SK-N-SH (cell line): ENCODE data around the gene CLDN3. TPM values are rescaled to one million over a fixed set of nuclear protein-coding genes. Genes with fewer than 3 reads are reported as not detected.
"Not testable (repeated sequence)": the region's sequence is repeated elsewhere in the genome, so short reads cannot be mapped to it uniquely, and the experiment has no call there.

Experiments used
- CTCF ChIA-PET: fragments of 300-600, 350-600 bp; formaldehyde crosslinking; extraction: SDS; loops from one replicate; lab custom pipeline; 2021; lab: Yijun Ruan, JAX
- POLR2A ChIA-PET: fragments of 350-600 bp; sonication (Branson Sonifier 250); formaldehyde crosslinking; extraction: SDS; loops from one replicate; lab custom pipeline; 2020; ENCODE audit warnings: antibody characterized with exemption, inconsistent platforms; lab: Yijun Ruan, JAX
- DNase-seq: peaks from one replicate; pipeline ENCODE4 v3.0.0; 2012
- H2AFZ ChIP-seq: fragments of 200-600 bp; sonication (generic); 2 replicates; pipeline ENCODE4 v1.8.1; 2016; ENCODE audit warnings: antibody characterized with exemption, mild to moderate bottlenecking, low read depth
- H3F3A ChIP-seq: fragments of 200-600 bp; sonication (generic); replicated peaks from 2 replicates; pipeline ENCODE3; 2016; ENCODE audit warnings: antibody characterized with exemption, mild to moderate bottlenecking; ENCODE audit not compliant: insufficient read depth
- H3K27ac ChIP-seq, 2 experiments: fragments of 200-500 bp in 1 of 2; fragments of 200-600 bp in 1 of 2; sonication (Bioruptor generic) in 1 of 2; sonication (generic), shearing (Covaris generic) in 1 of 2; 2 replicates each; pipeline versions ENCODE4 v1.5.1 to v1.6.1; 2014 to 2016; ENCODE audit warnings: low read depth in 2 of 2, inconsistent platforms in 1 of 2, low read length in 1 of 2, mild to moderate bottlenecking in 1 of 2, mixed read lengths in 1 of 2
- H3K27me3 ChIP-seq: fragments of 200-600 bp; sonication (generic), shearing (Covaris generic); 2 replicates; pipeline ENCODE4 v1.6.1; 2016; ENCODE audit warnings: mixed run types; ENCODE audit not compliant: insufficient read depth
- H3K36me3 ChIP-seq, 2 experiments: fragments of 200-500 bp in 1 of 2; fragments of 200-600 bp in 1 of 2; sonication (Bioruptor generic) in 1 of 2; sonication (generic) in 1 of 2; replicated peaks in 1 of 2; 2 replicates each; pipeline versions ENCODE3 to v1.5.1; 2014 to 2016; ENCODE audit warnings: low read length in 1 of 2, mild to moderate bottlenecking in 1 of 2; ENCODE audit not compliant: insufficient read depth in 2 of 2, control insufficient read depth in 1 of 2
- H3K4me1 ChIP-seq, 2 experiments: fragments of 200-500 bp in 1 of 2; fragments of 200-600 bp in 1 of 2; sonication (Bioruptor generic) in 1 of 2; sonication (generic), shearing (Covaris generic) in 1 of 2; 2 replicates each; pipeline versions ENCODE4 v1.5.1 to v1.6.1; 2014 to 2016; ENCODE audit warnings: low read depth in 1 of 2, low read length in 1 of 2, mixed run types in 1 of 2; ENCODE audit not compliant: insufficient read depth in 2 of 2, control insufficient read depth in 1 of 2
- H3K4me2 ChIP-seq: fragments of 200-600 bp; sonication (generic), shearing (Covaris generic); 2 replicates; pipeline ENCODE4 v1.6.1; 2017; ENCODE audit warnings: mixed run types
- H3K4me3 ChIP-seq, 2 experiments: fragments of 200-500 bp in 1 of 2; fragments of 200-600 bp in 1 of 2; sonication (Bioruptor generic) in 1 of 2; sonication (generic), shearing (Covaris generic) in 1 of 2; 2 replicates each; pipeline versions ENCODE4 v1.5.1 to v1.8.1; 2014 to 2016; ENCODE audit warnings: low read depth in 2 of 2, inconsistent platforms in 1 of 2, low read length in 1 of 2, mild to moderate bottlenecking in 1 of 2, mixed read lengths in 1 of 2, moderate library complexity in 1 of 2
- H3K79me2 ChIP-seq: fragments of 200-600 bp; sonication (generic); 2 replicates; pipeline ENCODE4 v1.8.1; 2017; ENCODE audit warnings: mild to moderate bottlenecking; ENCODE audit not compliant: insufficient read depth
- H3K9ac ChIP-seq: fragments of 200-600 bp; sonication (generic); 2 replicates; pipeline ENCODE4 v1.6.1; 2017; ENCODE audit warnings: mixed run types
- H3K9me2 ChIP-seq: fragments of 200-600 bp; sonication (generic); 2 replicates; pipeline ENCODE4 v1.6.1; 2017; ENCODE audit warnings: mixed run types
- H3K9me3 ChIP-seq: fragments of 200-600 bp; sonication (generic); 2 replicates; pipeline ENCODE4 v1.6.1; 2017; ENCODE audit warnings: mixed run types, mild to moderate bottlenecking, moderate library complexity
- H4K20me1 ChIP-seq: fragments of 200-600 bp; sonication (generic); 2 replicates; pipeline ENCODE4 v1.6.1; 2017; ENCODE audit warnings: mild to moderate bottlenecking, mixed run types; ENCODE audit not compliant: insufficient read depth
- CHD2 ChIP-seq: fragments of 150-350 bp; IDR thresholded peaks from 2 replicates; pipeline ENCODE4 v1.6.1; 2018; ENCODE audit warnings: low read length; ENCODE audit not compliant: partially characterized antibody
- ELF1 ChIP-seq: IDR thresholded peaks from 2 replicates; pipeline ENCODE4 v1.4.0; 2012
- FOXM1 ChIP-seq: IDR thresholded peaks from 2 replicates; pipeline ENCODE4 v1.4.0; 2012; ENCODE audit warnings: low read depth, mild to moderate bottlenecking
- MAX ChIP-seq: IDR thresholded peaks from 2 replicates; pipeline ENCODE4 v1.4.0; 2012; ENCODE audit warnings: low read depth
- MXI1 ChIP-seq: IDR thresholded peaks from 2 replicates; pipeline ENCODE4 v1.6.1; 2012; ENCODE audit warnings: mild to moderate bottlenecking, low read depth, low read length, improper control_type of control experiment
- NFIC ChIP-seq: IDR thresholded peaks from 2 replicates; pipeline ENCODE4 v1.4.0; 2012; ENCODE audit warnings: borderline replicate concordance
- PBX3 ChIP-seq: IDR thresholded peaks from 2 replicates; pipeline ENCODE4; 2012
- RCOR1 ChIP-seq: fragments of 150-350 bp; IDR thresholded peaks from 2 replicates; pipeline ENCODE4 v1.6.1; 2017; ENCODE audit warnings: antibody characterized with exemption, low read length
- RXRA ChIP-seq: IDR thresholded peaks from 2 replicates; pipeline ENCODE4 v1.4.0; 2012; ENCODE audit warnings: low read depth, mild to moderate bottlenecking, borderline replicate concordance
- SMC3 ChIP-seq: IDR thresholded peaks from 2 replicates; pipeline ENCODE4 v1.6.1; 2012; ENCODE audit warnings: low read depth, low read length, improper control_type of control experiment
- TAF1 ChIP-seq: IDR thresholded peaks from 2 replicates; pipeline ENCODE4 v1.6.1; 2012; ENCODE audit warnings: low read depth, mild to moderate bottlenecking, low read length, moderate library complexity, borderline replicate concordance
- TCF12 ChIP-seq: IDR thresholded peaks from 2 replicates; pipeline ENCODE4 v1.4.0; 2012
- TEAD4 ChIP-seq: IDR thresholded peaks from 2 replicates; pipeline ENCODE4 v1.4.0; 2012; ENCODE audit warnings: mild to moderate bottlenecking, borderline replicate concordance; ENCODE audit not compliant: insufficient read depth
- WGBS: methylation state at CpG from one replicate; pipeline ENCODE4 v1.1.6; 2017; ENCODE audit warnings: low lambda C conversion rate; 5-methylcytosine and 5-hydroxymethylcytosine counted together
- polyA plus RNA-seq, 3 experiments: library from polyadenylated mRNA; depleted of rRNA; stranded (reverse); fragments of >200 nt; gene quantifications; 2 replicates each; pipeline ENCODE4 v1.2.3, GENCODE V29; 2012

The CLDN3 gene
- polyA plus RNA-seq, 1 of the 3 experiments (the other 2 are of a cell fraction), result 0.08 TPM

- ChIA-PET POLR2A (interaction anchor here (1.1 kb wide), 1 partner anchor 13 kb away, joined by 5 read pairs; no protein-coding TSS in a partner anchor), CTCF (interaction anchor here (1.0 to 8.6 kb wide), 5 partner anchors 10 to 134 kb away, joined by 3 to 326 read pairs (median 10); partner anchors contain the start of gene ABHD11)
- WGBS, result 91% methylated on average over 2 of the region's 3 CpGs
- H3F3A ChIP-seq, result peaks cover 15% of the 10 kb centered on the region
- peaks cover 18% of the 10 kb centered on the region for H4K20me1 ChIP-seq
- no peak overlapping the region for H3K4me3 ChIP-seq
- peak overlapping the region; percentile 20; the same call in 1 of the 2 replicates for H3K4me2 ChIP-seq
- H3K27me3 ChIP-seq, result no peaks in the 10 kb centered on the region
- peaks cover 30% of the 10 kb centered on the region for H3K79me2 ChIP-seq
- no peak overlapping the region; a peak in 1 of 4 replicates for H3K27ac ChIP-seq
- H3K9me2 ChIP-seq, result no peaks in the 10 kb centered on the region
- no peak for TF ChIP-seq ELF1
- TF ChIP-seq TCF12, result 0 out of 2 replicates have a peak, but pooled peaks have one; percentile 33
- 0 out of 2 replicates have a peak, but pooled peaks have one; percentile 16 for TF ChIP-seq SMC3
- TF ChIP-seq TEAD4, result no peak
- no peak for TF ChIP-seq RCOR1
- TF ChIP-seq PBX3, result peak; percentile 20; the same call in 1 of the 2 replicates
- no peak for TF ChIP-seq RXRA
- no peak for TF ChIP-seq FOXM1
- TF ChIP-seq NFIC, result peak; percentile 56
- no peak overlapping the region for H2AFZ ChIP-seq
- H3K9me3 ChIP-seq, result no peaks in the 10 kb centered on the region
- H3K36me3 ChIP-seq, result peaks cover 0 to 3% of the 10 kb centered on the region in 2 experiments
- peaks cover 17 to 23% of the 10 kb centered on the region in 2 experiments; a peak in 3 of 4 replicates for H3K4me1 ChIP-seq
- H3K9ac ChIP-seq, result no peak overlapping the region
- peak; percentile 25 for DNase-seq
These were observed 48.7 kb downstream of the CLDN3 start for GRCh38 chr7:73721377-73721817.

- H3K36me3 ChIP-seq, H3K9ac ChIP-seq, POLR2A ChIA-PET, H3K9me3 ChIP-seq, H3K4me3 ChIP-seq, H3K9me2 ChIP-seq, H3K4me2 ChIP-seq, H2AFZ ChIP-seq, DNase-seq, H3K27ac ChIP-seq, H3K27me3 ChIP-seq: not testable (repeated sequence)
- 98% methylated on average over 9 of the region's 9 CpGs for WGBS
- peaks cover 22% of the 10 kb centered on the region for H3F3A ChIP-seq
- peaks cover 23 to 25% of the 10 kb centered on the region in 2 experiments; a peak in 3 of 4 replicates for H3K4me1 ChIP-seq
- CTCF ChIA-PET, result interaction anchor here (0.9 to 8.6 kb wide), 11 partner anchors 9 to 114 kb away, joined by 3 to 326 read pairs (median 6); partner anchors contain the start of genes ABHD11, MLXIPL and VPS37D
- peaks cover 28% of the 10 kb centered on the region for H4K20me1 ChIP-seq
- H3K79me2 ChIP-seq, result peaks cover 38% of the 10 kb centered on the region
These were observed 49.6 kb downstream of the CLDN3 start for GRCh38 chr7:73720443-73720842.

DNA sequence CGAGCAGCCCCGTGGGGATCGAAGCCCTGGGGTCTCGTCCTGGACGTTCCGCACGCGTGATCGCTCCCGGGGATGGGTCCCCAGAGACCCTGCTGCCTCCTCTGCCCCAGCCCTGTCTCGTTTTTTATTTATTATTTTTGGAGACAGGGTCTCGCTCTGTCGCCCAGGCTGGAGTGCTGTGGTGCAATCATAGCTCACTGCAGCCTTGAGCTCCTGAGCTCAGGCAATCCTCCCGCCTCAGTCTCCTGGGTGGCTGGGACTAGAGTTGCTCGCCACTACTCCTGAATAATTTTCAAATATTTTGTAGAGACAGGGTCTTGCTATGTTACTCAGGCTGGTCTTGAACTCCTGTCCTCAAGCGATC lies 50.3 kb downstream of the CLDN3 start:
- TF ChIP-seq TAF1, result no peak
- 0 out of 2 replicates have a peak, but pooled peaks have one; percentile 0 for TF ChIP-seq MAX
- TF ChIP-seq FOXM1, result no peak
- no peak for TF ChIP-seq MXI1
- TF ChIP-seq CHD2, result no peak
- WGBS, result 12% methylated on average over 14 of the region's 16 CpGs
- POLR2A ChIA-PET, result interaction anchor here (0.7 to 1.2 kb wide), 3 partner anchors 21 to 197 kb away, joined by 3 to 6 read pairs (median 5); partner anchors contain the start of genes BAZ1B and TBL2
- Histone ChIP-seq H3K36me3 (peaks cover 0 to 14% of the 10 kb centered on the region in 2 experiments), H3K9me3 (no peaks in the 10 kb centered on the region), H3K4me2 (peak overlapping the region; percentile 83), H4K20me1 (peaks cover 35% of the 10 kb centered on the region), H3K27ac (no peak overlapping the region), H3F3A (peaks cover 28% of the 10 kb centered on the region), H3K4me1 (peaks cover 23 to 32% of the 10 kb centered on the region in 2 experiments; a peak in 3 of 4 replicates), H3K9me2 (no peaks in the 10 kb centered on the region), H3K9ac (peak overlapping the region; percentile 25; the same call in 1 of the 2 replicates), H3K79me2 (peaks cover 44% of the 10 kb centered on the region), H3K4me3 (peak overlapping the region; percentile 45 to 50; a peak in 2 of 4 replicates), H3K27me3 (no peaks in the 10 kb centered on the region), H2AFZ (peak overlapping the region; percentile 66; the same call in 1 of the 2 replicates)
- CTCF ChIA-PET, result interaction anchor here (0.6 to 8.6 kb wide), 12 partner anchors 9 to 255 kb away, joined by 3 to 326 read pairs (median 5); partner anchors contain the start of genes ABHD11, MLXIPL and VPS37D
- no peak for DNase-seq
